Activated CD8-positive, alpha-beta memory T cell treated with anti-CD3 and anti-CD28 coated beads, Interleukin-2, amount 50 U/mL, for 48 hours (primary cell): ENCODE measurements around the gene FBXO22.
"Not testable (repeated sequence)": the region's sequence is repeated elsewhere in the genome, so short reads cannot be mapped to it uniquely, and the experiment has no call there.

Experiments used
- DNase-seq: peaks from one replicate; pipeline ENCODE4 v3.0.0-alpha.2; 2020

Gene FBXO22

GRCh38 chr15:75903331-75904239 is at the start of gene FBXO22:
Gene FBXO22 (plus strand): TSS chr15:75903878. CDS start chr15:75903964, 86 bp downstream.
- peak; percentile 96 for DNase-seq

- DNase-seq: no peak
These were observed 45.8 kb upstream of the FBXO22 start for GRCh38 chr15:75857886-75858285.

- no peak for DNase-seq
These were observed 41.8 kb upstream of the FBXO22 start for GRCh38 chr15:75861750-75862402.

GRCh38 chr15:75862796-75863195 is 40.9 kb upstream of the FBXO22 start:
- no peak for DNase-seq

- DNase-seq: no peak
These were observed 39.2 kb upstream of the FBXO22 start for GRCh38 chr15:75864213-75865059.

- not testable (repeated sequence) for DNase-seq
These were observed 37.6 kb upstream of the FBXO22 start for GRCh38 chr15:75866045-75866444.

GRCh38 chr15:75866916-75867315 is 36.8 kb upstream of the FBXO22 start:
- DNase-seq: no peak

- DNase-seq: no peak
These were observed 36.2 kb upstream of the FBXO22 start for GRCh38 chr15:75867449-75867848.

- no peak for DNase-seq
These were observed 35.7 kb upstream of the FBXO22 start for GRCh38 chr15:75868019-75868418.

GRCh38 chr15:75869446-75869845 is 34.2 kb upstream of the FBXO22 start:
- no peak for DNase-seq

- not testable (repeated sequence) for DNase-seq
These were observed 32.1 kb upstream of the FBXO22 start for GRCh38 chr15:75871589-75871988.

GRCh38 chr15:75872403-75872990 is 31.2 kb upstream of the FBXO22 start:
- no peak for DNase-seq

GRCh38 chr15:75884041-75884440 is 19.6 kb upstream of the FBXO22 start:
- DNase-seq: no peak

- no peak for DNase-seq
These were observed 16.5 kb upstream of the FBXO22 start for GRCh38 chr15:75887178-75887577.

GRCh38 chr15:75891895-75892294 is 11.8 kb upstream of the FBXO22 start:
- no peak for DNase-seq

- DNase-seq: no peak
These were observed 7.9 kb upstream of the FBXO22 start for GRCh38 chr15:75895731-75896130.

GRCh38 chr15:75900577-75900976 is 3.1 kb upstream of the FBXO22 start:
- no peak for DNase-seq

- no peak for DNase-seq
These were observed 1.5 kb upstream of the FBXO22 start for GRCh38 chr15:75902129-75902557.

- no peak for DNase-seq
These were observed 1.6 kb downstream of the FBXO22 start for GRCh38 chr15:75905231-75905630.

- DNase-seq: not testable (repeated sequence)
These were observed 6.7 kb downstream of the FBXO22 start for GRCh38 chr15:75910355-75910754.

GRCh38 chr15:75916978-75917377 is 13.3 kb downstream of the FBXO22 start:
- DNase-seq: no peak

GRCh38 chr15:75918135-75918534 is 14.5 kb downstream of the FBXO22 start:
- DNase-seq: no peak

GRCh38 chr15:75920079-75920478 is 16.4 kb downstream of the FBXO22 start:
- no peak for DNase-seq
